ENCODE results near the gene ZNF385B.

ZNF385B gene

DNA sequence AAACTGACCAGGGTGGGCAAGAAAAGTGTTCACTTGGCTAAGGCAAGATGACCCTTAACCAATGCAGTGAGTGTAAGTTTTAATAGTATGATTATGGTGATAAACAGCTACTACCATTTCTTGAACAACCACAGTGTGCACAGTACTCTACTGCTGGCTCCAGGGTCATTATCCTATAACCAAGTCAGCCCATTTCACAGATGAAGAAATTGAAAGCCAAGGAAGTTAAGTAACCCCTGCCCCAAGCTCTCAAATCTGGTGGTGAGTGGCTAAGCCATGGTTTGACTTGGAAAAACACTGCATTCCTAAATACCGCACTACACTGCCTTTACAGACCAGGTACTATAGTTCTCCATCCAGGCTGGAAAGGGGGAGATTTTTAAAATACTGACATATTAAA is 5.7 kb downstream of the ZNF385B start:
- no peak for DNase-seq (ENCODE audit: low spot score)

DNA sequence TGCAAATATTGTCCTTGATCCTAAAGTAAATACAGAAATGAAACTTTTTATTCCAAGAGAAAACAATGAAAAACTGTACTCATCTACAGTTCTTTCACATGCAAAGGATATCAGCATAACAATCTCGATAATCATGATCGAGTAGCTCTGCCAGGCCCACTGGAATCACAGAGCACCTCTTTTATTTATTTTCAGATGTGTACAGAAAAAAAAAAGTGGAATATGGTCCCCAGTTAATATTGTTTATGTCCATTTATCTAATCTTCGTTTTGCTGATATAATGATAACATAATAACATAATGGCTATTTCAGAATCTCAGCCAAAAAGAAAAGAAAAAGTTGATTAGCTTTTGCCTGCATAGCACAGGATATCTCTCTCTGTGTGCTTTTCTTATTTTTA is 6.5 kb downstream of the ZNF385B start:
- DNase-seq (ENCODE audit: low spot score) = no peak

DNA sequence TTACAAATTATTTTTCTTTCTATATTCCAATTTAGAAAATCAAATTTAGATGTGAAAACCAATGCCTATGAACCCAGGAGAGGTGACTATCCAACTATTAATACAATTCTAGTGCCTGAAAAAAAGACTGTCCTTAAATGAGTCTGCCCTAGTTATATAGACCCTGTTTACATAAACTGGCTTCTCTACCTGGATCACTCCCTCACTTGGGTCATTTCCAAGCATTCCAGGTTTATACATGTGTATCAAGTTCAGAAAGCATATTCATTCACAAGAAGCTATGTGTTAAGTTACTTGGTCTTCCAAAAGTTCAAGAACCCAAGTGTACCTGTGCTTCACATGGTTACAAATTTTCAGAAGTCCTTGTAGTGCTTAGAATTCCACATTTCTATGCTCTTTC is 8.3 kb downstream of the ZNF385B start:
- DNase-seq (ENCODE audit: low spot score) = no peak

DNA sequence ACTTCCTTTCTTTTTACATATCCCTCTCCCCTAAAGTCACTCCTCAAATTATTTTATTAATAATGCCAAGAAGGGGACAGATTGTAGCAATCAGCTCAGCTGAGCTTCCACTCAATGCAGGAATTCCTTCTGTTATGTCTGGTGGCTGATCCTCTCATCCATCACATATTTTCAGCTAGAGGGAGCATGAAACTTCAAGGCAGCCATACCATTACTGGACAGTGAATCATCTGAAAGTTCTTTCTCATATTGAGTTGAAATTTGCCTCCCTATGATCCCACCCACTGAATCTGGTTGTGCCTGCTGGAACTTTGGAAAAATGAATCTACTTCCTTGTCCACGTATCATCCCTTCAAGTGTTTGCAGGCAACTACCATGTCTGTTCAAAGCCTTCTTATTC is 11.2 kb downstream of the ZNF385B start:
- DNase-seq (ENCODE audit: low spot score) = no peak

DNA sequence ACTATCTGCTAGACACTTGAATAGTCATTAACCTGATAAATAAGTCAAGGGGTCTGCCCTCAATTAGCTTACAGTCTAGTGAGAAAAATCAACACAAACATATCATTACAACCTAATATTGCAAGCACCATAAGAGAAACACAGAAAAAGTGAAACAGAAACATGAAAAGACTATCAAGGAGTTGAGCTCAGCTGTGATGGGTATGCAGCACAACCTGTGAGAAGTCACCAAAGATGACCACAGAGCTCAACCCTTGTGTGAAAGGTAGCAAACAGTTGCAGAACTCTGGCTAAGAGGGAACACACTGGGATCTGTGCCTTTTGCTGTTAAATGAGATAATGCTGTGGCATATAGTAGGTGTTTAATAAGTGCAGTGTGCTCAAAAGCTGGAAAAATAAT is 11.7 kb downstream of the ZNF385B start:
- DNase-seq (ENCODE audit: low spot score) = no peak

DNA sequence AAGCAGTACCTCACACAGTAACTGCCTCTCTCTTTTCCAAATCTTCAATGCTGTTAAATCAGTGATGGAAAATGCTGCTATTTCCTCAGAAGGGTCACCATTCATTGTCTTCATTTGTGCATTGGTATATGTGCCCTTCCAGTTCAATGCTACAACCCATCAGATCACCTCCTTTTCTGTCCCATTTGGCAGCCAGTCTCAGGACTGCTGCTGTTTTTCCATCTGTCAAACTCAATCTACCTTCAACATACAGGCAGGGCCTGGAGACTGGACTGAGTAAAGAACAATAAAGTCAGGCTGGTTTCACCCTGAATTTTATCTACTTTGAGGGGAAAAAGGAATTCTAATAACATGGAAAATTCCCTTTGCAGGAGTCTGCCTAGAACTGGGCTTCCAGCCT is 17.9 kb downstream of the ZNF385B start:
- DNase-seq (ENCODE audit: low spot score) = no peak

DNA sequence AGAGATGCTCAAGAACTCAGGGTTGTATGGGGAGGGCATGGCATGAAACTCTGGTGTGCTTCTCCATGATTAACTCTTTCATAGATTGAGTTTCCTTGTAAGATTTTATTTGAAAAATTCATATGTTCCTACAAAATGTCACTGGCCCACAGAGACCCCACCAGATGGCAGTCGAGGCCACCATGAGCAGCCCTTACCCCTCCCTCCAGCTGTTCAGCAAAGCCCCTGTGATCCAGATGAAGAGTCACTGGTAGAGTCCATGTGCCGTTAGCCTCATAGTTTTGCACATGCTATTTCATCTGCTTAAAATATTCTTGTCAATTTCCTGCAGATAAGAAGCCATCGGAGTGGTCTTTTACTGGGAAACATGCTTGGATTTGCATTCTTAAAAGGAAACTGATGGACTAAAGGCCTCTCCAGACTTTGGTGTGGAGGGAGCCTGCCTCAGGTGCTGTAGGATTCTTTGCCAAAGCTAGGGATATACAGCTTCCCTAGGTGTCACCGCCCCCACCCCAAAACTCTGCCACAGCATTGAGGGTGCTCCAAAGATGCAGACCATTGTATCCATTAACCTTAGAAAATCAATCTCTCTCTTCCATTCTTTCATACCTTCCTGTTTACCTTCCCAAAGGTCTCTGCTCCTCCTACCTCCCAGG is 18.8 kb downstream of the ZNF385B start:
- no peak for DNase-seq (ENCODE audit: low spot score)

DNA sequence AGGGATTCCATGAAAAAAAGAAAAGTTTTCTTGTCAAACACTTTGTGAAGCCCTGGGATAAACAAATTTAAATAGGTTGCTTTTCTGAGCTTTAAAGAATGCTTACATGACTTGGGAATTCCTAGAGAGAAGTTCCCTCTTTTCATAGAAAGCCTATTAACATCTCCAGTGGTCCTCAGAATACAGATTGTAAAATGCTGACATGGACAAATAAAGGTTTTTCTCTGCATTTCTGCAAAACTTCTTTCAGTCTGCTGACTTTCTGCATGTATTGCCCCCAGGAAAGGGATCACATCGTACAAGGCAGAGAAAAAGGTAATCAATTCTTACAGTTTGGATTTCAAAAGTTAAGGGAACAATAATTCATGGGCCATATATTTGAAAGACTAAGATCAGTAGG is 20.6 kb downstream of the ZNF385B start:
- DNase-seq (ENCODE audit: low spot score) = no peak

DNA sequence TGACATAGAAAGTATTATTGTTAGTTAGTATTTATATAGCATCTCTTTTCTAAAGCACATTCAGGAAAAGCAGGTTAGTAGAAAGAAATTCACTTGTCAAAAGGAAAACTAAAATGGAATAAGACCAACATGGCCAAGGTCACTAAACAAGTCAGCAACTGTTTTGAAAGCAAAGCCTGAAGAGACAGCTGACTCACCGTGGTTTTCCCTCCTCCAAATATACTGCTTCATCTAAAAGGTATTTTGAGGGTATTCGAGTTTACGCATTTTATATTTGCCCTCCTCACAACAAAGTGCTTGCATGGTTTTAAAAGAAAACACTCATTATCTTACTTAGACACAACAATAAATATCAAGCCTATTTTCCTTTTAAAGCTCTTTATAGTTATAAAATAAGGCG is 24.0 kb downstream of the ZNF385B start:
- DNase-seq (ENCODE audit: low spot score) = no peak

DNA sequence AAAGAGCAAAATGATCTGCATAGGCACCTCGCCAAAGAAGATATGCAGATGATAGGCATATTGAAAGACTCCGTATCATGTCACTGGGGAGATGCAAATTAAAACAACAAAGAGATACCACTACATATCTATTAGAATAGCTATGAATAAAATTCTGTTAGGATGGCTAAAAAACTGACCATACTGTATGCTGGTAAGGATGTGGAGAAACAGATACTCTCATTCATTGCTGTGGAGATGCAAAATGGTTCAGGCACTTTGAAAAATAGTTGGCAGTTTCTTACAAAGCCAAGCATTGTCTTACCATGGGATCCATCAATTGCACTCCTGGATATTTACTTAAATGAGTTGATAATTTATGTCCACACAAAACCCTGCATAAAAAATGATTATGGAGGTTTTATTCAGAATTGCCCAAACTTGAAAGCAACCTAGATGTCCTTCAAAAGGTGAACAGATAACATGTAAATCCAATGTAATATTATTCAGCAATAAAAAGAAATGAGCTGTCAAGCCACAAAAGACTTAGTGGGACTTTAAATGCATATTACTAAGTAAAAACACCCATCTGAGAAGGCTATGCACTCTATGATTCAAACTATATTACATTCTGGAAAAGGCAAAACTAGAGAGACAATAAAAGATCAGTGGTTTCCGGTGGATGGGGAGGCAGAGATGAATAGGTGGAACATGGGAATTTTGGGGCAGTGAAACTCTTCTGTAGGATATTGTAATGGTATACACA is 31.2 kb downstream of the ZNF385B start:
- DNase-seq (ENCODE audit: low spot score) = no peak

DNA sequence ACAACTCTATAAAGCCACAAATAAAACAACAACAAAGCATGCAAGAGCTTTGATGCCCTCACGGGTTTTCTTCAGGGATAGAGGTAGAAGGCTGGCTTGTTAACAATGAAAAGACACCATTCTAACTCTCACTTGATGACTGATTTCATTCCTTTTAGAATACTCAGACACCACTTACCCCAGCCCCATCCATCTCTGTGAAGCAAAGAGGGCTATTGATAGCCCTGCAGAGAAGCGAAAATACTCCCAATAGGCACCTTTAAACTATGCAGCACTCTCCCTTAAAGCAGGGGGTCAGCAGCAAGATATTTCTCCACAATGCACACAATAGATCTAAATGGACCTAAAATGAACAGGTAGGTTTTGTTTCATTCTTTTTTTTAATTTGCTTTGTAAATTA is 35.1 kb downstream of the ZNF385B start:
- no peak for DNase-seq (ENCODE audit: low spot score)

DNA sequence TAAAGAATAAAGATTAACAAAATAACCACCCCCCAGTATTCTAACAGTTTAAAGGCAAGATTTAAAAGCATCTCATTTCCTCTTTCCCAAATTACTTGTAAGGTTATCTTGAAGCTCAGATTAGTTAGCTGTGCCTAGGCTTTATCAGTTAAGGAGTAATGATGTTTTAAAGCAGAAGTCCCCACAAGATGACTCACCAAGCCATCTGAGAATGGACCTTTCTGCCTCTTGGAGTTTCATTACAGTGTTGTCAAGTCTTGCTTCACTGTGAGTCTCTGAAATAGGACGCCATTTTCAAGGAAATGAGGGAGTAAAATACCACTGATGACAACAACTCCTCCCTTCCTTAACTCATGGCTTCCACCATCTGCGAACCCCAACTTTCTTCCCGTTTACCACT is 35.9 kb downstream of the ZNF385B start:
- no peak for DNase-seq (ENCODE audit: low spot score)

DNA sequence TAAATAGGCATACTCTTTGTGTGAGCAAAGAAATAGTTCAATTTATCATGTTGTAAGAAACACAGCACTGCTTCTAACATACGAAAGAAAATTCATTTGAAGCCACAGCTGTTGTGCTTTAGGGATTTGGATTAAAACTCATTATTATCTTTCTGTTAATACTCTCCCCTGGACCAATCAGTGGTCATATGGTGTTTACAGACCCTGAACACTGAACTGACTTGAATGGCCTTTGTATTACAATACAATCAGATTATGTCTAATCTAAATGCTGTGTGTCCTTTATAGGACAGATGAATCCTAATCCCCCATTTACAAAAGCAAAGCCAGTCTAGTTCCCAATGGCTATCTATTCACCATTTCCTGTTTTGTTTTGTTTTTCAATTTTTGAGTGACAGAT is 36.5 kb downstream of the ZNF385B start:
- no peak for DNase-seq (ENCODE audit: low spot score)

DNA sequence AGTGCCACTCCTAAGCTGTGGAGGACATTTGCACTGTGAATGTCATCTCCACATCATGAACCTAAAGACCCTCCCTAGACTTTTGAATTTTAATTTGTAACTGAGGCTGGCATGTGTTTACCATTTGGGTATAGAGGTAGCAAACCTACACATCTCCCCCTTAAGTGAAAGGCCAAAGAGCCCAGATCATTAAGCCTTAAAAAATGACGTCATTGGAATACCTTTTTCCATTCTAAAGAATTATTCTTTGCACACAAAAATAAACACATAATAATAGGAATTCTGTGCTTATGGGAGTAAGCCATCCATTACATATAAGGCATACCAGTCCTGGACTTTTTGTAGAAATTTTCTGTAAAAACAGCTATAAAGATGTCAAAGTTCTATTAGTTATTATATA is 38.9 kb downstream of the ZNF385B start:
- DNase-seq (ENCODE audit: low spot score) = no peak

DNA sequence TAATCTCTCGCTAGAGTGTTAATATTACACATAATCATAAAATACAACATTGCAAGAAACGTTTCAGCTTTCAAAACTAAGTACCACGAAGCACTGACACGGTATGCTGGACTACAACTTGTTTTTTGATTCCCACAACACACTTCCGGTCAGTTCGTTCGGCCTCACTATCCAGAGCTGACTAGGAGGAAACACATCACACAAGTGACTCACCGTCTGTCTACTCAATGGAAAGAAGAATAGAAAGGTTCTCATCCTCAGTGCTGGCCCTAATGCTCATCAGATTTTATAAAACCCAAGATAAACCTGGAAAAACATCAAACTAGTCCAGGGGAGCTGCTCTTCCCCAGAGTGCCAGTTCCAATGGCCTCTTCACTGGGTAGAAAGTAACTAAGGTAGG is 42.9 kb downstream of the ZNF385B start:
- DNase-seq (ENCODE audit: low spot score) = no peak

DNA sequence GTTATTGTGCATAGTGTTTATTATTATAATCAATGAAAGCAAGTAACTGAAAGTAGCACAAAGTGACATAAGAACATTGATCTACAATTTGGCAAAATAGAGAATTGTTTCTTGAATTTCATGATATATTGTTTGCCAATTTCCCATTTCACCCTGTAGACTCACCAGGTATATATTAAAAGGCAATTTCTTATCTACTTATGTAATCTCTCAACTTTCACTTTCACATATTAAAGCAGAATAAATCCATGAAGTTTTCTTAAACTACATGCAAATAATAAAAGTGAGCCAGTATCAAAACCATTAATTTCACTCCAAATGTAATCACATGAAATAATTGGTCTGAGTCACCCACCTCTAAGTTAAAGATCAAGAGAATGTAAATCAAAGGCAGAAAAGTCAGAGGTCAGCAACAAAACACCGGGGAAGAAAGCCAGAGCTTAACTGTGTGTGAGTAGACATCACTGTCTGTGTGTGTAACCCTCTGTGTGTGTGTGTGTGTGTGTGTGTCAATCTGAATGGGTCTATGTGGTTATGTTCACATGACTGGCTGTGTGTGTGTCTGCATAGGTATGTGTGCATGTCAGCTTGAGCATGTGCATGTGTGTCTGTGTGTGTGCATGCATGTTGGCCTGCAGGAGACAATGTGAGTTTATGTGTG is 44.1 kb downstream of the ZNF385B start:
- DNase-seq (ENCODE audit: low spot score) = no peak

DNA sequence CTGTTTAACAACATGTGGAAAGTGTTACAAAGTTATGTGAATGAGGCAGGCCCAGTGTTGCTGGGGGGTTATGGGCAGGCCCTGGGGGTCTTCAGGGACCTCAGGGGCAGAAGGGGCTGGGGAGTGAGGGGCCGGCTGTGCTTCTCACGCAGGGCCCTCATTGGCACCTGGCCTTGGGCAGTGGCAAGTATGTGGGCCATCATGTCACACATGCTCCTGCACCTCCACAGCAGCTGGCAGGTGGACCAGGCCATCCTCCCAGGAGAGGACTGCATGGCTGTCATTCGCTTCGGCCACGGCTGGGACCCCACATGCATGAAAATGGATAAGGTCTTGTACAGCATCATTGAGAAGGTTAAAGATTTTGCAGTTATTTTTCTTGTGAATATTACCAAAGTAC is 47.4 kb downstream of the ZNF385B start:
- DNase-seq (ENCODE audit: low spot score) = no peak

DNA sequence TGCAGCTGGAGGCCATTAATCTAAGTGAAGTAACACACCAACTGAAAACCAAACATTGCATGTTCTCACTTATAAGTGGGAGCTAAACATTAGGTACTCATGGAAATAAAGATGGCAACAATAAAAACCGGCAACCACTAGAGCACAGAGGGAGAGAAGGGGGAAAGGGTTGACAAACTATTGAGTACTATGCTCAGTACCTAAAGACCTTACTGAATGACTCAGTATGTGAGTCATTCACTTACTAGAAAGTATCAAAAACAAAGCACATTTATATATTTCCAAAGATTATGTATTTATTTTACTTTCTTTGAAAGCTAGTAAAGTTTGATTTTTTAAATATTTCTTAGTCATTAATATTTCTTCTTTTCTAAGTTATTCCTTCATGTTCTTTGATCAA is 48.9 kb downstream of the ZNF385B start:
- no peak for DNase-seq (ENCODE audit: low spot score)

DNA sequence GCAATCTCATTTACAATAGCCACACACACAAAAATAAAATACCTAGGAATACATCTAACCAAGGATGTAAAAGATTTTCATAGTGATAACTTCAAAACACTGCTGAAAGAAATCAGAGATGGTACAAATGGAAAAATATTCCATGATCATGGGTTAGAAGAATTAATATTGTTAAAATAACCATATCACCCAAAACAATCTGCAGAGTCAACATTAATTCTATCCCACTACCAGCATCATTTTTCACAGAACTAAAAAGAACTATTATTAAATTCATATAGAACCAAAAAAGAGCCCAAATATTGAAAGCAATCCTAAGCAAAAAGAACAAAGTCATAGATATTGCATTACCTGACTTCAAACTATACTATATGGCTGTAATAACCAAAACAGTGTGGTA is 50.4 kb downstream of the ZNF385B start:
- DNase-seq (ENCODE audit: low spot score) = no peak

DNA sequence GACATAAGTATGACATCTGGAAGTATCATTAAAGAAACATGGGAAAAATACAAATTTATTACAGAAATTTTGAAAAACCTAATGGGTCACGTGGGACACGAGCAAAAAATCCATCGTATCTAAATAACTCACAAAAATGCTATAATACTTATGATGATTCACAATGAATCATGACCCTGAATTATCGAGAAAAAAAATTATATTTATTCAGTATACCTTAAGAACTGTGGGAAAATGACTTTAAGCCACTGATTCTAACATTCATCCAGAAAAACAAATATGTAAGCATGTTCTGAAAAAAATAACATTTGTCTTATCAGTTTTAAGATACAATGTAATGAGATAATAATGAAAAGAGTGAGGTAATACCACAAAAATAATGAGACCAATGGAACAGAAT is 51.8 kb downstream of the ZNF385B start:
- DNase-seq (ENCODE audit: low spot score) = no peak

DNA sequence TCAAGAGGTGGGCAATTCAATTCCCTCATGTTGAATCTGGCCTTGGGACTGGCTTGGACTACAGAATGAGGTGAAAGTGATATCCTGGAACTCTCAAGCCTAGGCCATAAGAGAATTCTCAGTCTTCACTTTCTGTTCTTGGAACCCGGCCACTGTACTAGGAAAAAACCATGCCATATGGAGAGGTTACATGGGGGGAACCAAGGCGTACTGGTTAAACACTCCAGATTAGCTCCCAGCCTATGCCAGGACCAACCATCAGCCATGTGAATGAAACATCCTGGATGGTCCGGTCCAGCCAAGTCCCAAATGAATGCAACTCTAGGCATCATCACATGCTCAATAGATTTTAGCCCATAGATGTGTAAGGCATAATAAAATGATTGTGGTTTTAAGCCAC is 56.4 kb downstream of the ZNF385B start:
- DNase-seq (ENCODE audit: low spot score) = no peak

DNA sequence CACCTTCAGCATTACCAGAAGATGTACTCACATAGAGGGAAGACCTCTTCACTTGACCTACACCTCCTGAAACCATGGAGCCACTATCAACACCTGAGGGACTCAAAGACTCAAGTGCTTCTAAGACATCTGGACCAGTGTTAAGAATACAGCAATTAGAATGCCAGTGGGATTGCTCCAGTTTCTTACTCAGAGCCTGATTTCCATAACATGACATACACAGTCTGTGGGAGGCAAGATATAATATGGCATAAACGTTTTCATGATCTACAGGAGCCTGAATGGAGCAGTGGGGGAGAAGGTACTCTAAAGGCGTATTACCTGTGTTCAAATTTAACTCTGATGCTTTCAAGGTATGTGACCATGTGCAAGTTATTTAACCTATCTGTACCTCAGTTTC is 57.2 kb downstream of the ZNF385B start:
- DNase-seq (ENCODE audit: low spot score) = no peak

DNA sequence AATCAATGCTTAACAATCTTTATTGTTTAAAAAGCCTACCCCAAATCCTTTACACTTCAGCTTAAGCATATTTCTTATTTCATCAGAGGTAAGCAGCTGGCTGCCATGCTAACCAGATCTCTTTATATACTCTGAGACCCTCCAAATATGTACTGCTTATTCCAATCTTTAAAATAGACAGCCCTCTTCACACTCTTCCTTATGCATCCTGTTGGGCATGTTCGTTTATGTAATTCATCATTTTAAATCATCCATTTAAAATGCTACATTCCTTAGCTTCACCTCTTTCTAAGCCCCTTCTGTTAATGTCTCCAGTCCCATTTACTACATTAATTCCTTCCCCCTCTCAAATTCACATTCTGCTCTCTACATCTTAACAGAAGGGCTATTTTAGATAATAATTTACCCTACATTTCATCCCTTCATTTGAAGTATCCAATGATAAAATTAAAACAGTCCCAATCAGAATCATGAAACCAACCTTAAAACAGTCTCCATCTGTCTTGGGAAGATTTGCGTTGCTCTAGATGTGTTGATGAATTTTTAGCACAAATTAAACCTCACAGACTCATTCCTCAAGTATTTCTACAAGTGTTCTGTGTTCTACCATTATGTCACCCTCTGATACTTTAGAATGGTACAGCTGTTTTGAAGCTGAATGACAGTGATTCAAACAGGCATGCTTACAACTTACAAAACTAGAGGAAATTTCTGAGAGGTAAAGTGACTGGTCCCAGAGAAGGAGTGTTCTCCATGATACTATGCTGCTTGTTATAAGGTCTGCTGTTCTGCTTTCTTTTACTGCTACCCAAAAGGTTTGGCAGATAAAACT is 59.1 kb downstream of the ZNF385B start:
- no peak for DNase-seq (ENCODE audit: low spot score)

Data from CD4-positive, alpha-beta T cell treated with Interleukin-2 at 100 ng/mL for 4 hours (primary cell).